Upper lobe of left lung (tissue), 4 donors: Measurements from ENCODE around the gene OPCML.

ENCODE experiments used
- EP300 ChIP-seq, 4 donors: sonication (generic); formaldehyde crosslinking; IDR thresholded peaks; one replicate each; pipeline ENCODE4 v1.5.1; 2017; ENCODE audit warnings: antibody characterized with exemption in 4 of 4, control low read depth in 2 of 4
- POLR2A ChIP-seq, 4 donors: fragments of 450-650 bp; IDR thresholded peaks; one replicate each; pipeline ENCODE4 v1.5.1; 2016 to 2017; ENCODE audit warnings: antibody characterized with exemption in 4 of 4, mild to moderate bottlenecking in 2 of 4
- POLR2AphosphoS5 ChIP-seq, 2 donors: sonication (generic); formaldehyde crosslinking; IDR thresholded peaks; one replicate each; pipeline ENCODE4 v1.5.1; 2017; ENCODE audit warnings: antibody characterized with exemption in 2 of 2
- TF ChIP-seq, protein P1 (sequence below), 6 experiments: fragments of 450-650 bp in 4 of 6; fragments of 200-600 bp in 2 of 6; sonication (generic) in 2 of 6; IDR thresholded peaks; one replicate each; pipeline ENCODE4 v1.5.1; 2016 to 2019; ENCODE audit warnings: antibody characterized with exemption in 6 of 6

GRCh38 chr11:132734217-132734616 is 798.1 kb downstream of the OPCML start:
- TF ChIP-seq, protein P1, sequence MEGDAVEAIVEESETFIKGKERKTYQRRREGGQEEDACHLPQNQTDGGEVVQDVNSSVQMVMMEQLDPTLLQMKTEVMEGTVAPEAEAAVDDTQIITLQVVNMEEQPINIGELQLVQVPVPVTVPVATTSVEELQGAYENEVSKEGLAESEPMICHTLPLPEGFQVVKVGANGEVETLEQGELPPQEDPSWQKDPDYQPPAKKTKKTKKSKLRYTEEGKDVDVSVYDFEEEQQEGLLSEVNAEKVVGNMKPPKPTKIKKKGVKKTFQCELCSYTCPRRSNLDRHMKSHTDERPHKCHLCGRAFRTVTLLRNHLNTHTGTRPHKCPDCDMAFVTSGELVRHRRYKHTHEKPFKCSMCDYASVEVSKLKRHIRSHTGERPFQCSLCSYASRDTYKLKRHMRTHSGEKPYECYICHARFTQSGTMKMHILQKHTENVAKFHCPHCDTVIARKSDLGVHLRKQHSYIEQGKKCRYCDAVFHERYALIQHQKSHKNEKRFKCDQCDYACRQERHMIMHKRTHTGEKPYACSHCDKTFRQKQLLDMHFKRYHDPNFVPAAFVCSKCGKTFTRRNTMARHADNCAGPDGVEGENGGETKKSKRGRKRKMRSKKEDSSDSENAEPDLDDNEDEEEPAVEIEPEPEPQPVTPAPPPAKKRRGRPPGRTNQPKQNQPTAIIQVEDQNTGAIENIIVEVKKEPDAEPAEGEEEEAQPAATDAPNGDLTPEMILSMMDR (IDR thresholded peaks at IDR 0.05) = no peak
- no peak for TF ChIP-seq POLR2A (IDR thresholded peaks at IDR 0.05)
- no peak for TF ChIP-seq POLR2AphosphoS5 (IDR thresholded peaks at IDR 0.05)
- TF ChIP-seq EP300 (IDR thresholded peaks at IDR 0.05) = no peak
